Measurements from ENCODE around the gene CLK2. TPM values are rescaled to one million over a fixed set of nuclear protein-coding genes. Genes with fewer than 3 reads are reported as not detected.

Gene CLK2
- total and polyA plus RNA-seq, 9 of the 15 experiments (the other 6 are each of a cell fraction or from before 2014, with no cell fraction given), result 13.5 to 81.4 (median 39.6) TPM

GRCh38 chr1:155255243-155256007 is 17.9 kb downstream of the CLK2 start, which contains the start of gene ENTREP3 (continued):
- no peak for TF ChIP-seq BCLAF1 (IDR thresholded peaks at IDR 0.05; ENCODE audit: borderline replicate concordance in 1 of 2, control insufficient read depth in 1 of 2, low read depth in 2 of 2, low read length in 1 of 2)
- TF ChIP-seq ZNF347 (CRISPR knock-in tag; IDR thresholded peaks at IDR 0.05; ENCODE audit: low read depth), result no peak
- no peak for TF ChIP-seq GATA2 (CRISPR knock-in tag; IDR thresholded peaks at IDR 0.05)
- TF ChIP-seq ZNF212 (CRISPR knock-in tag; IDR thresholded peaks at IDR 0.05), result no peak
- no peak for TF ChIP-seq TAF7 (tag; IDR thresholded peaks at IDR 0.05)
- TF ChIP-seq E4F1 (CRISPR knock-in tag; IDR thresholded peaks at IDR 0.05; ENCODE audit: borderline replicate concordance), result no peak
- peak in 1 of 2 experiments; percentile 47; a peak in 1 of 4 replicates for TF ChIP-seq RCOR1 (IDR thresholded peaks at IDR 0.05; ENCODE audit: borderline replicate concordance in 1 of 2, low read depth in 2 of 2, low read length in 2 of 2)
- no peak for TF ChIP-seq ZNF140 (CRISPR knock-in tag; IDR thresholded peaks at IDR 0.05)
- TF ChIP-seq E2F5 (CRISPR knock-in tag; IDR thresholded peaks at IDR 0.05), result no peak
- no peak for TF ChIP-seq NKRF (IDR thresholded peaks at IDR 0.05; ENCODE audit: borderline replicate concordance)
- no peak; the same call in 1 of the 2 replicates for TF ChIP-seq THAP12 (CRISPR knock-in tag; IDR thresholded peaks at IDR 0.05)
- TF ChIP-seq ZNF780A (CRISPR knock-in tag; IDR thresholded peaks at IDR 0.05), result 0 out of 2 replicates have a peak, but pooled peaks have one; percentile 29
